ENCODE measurements around the gene SLC66A3. TPM values are rescaled to one million over a fixed set of nuclear protein-coding genes. Genes with fewer than 3 reads are reported as not detected.
"Not testable (repeated sequence)": the region's sequence is repeated elsewhere in the genome, so short reads cannot be mapped to it uniquely, and the experiment has no call there.

The SLC66A3 gene
- total and polyA plus RNA-seq, 2 experiments from 2014 or later, result 34.9 to 46.8 TPM

DNA sequence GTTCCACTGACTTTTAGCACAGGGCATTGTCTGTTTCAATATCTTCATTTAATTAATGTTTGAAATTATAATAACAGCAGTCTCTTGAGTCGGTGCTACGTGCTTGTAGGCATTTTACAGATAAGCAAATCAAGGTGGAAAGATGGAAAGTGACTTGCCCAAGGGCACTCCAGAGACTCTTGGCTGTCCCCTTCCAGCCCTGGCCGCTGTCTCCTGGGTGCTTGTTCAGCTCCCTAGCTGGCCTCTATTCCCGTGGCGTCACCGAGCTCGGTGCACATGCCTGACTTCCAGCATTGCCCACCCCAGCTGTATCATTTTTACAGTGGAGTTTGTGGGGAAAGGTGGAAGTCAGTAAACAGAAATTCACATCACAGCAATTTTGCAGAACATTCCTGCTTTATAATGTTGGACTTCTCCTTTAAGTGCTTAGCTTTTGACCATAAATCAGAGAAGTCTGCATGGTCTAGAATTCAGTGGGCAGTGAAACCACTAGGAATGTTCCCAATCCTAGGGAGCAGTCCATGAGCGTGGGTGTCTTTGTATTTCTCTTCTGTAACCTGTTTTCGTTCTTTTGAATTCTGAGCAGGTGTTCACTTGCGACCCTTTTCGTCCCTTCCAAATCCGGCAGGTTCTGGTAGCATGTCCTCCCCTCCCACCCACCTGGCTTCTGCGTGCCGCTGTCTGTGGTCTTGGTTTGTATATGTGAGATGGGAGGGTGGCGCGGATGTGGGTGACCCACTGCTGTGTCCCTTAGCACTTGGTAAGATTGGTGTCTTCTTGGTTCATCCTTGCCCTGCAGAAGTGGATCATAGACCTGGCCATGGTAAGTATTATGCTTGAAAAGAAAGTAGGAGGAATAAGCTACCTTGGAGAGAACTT lies 8.4 kb downstream of the SLC66A3 start:
- H2AFZ ChIP-seq, result no peak overlapping the region
- TF ChIP-seq EZH2 (IDR thresholded peaks at IDR 0.05; ENCODE audit: insufficient read depth, poor library complexity, severe bottlenecking) (no peak), EZH2phosphoT487 (IDR thresholded peaks at IDR 0.05; ENCODE audit: insufficient read depth, low read depth) (no peak)
- H4K20me1 ChIP-seq (ENCODE audit: insufficient read depth), result no peaks in the 10 kb centered on the region
- H3K4me1 ChIP-seq (ENCODE audit: insufficient read depth), result no peaks in the 10 kb centered on the region
- WGBS, 2 experiments (ENCODE audit: low coverage in 1 of 2, low lambda C conversion rate in 2 of 2, missing lambda C conversion rate in 2 of 2), result 94 to 96% methylated on average over 16 of the region's 16 CpGs
- no peaks in the 10 kb centered on the region for H3K36me3 ChIP-seq (ENCODE audit: low read depth)
- no peaks in the 10 kb centered on the region for H3K79me2 ChIP-seq (ENCODE audit: insufficient read depth)
- H3F3A ChIP-seq (ENCODE audit: insufficient read depth), result no peaks in the 10 kb centered on the region
- in situ Hi-C loops (cut with MboI), result no loop called here
- no peaks in the 10 kb centered on the region for H3K9me3 ChIP-seq (ENCODE audit: low read depth)
- H3K4me2 ChIP-seq (ENCODE audit: unreplicated experiment), result no peak overlapping the region
- H3K9ac ChIP-seq, result no peak overlapping the region
- no peak overlapping the region for H3K4me3 ChIP-seq
- DNase-seq, result no peak
- no peaks in the 10 kb centered on the region for H3K9me2 ChIP-seq (ENCODE audit: insufficient read depth)
- H3K27ac ChIP-seq, result no peak overlapping the region
- no peaks in the 10 kb centered on the region for H3K27me3 ChIP-seq (replicated peaks; ENCODE audit: insufficient read depth)

DNA sequence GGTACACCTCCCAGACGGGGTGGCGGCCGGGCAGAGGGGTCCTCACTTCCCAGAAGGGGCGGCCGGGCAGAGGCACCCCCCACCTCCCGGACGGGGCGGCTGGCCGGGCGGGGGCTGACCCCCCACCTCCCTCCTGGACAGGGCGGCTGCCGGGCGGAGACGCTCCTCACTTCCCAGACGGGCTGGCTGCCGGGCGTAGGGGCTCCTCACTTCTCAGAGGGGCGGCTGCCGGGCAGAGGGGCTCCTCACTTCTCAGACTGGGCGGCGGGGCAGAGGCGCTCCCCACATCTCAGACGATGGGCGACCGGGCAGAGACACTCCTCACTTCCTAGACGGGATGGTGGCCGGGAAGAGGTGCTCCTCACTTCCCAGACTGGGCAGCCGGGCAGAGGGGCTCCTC lies 9.8 kb downstream of the SLC66A3 start:
- H4K20me1 ChIP-seq (ENCODE audit: insufficient read depth); H3K27me3 ChIP-seq (replicated peaks; ENCODE audit: insufficient read depth); DNase-seq; H3F3A ChIP-seq (ENCODE audit: insufficient read depth); in situ Hi-C loops (cut with MboI); H3K9ac ChIP-seq; H3K36me3 ChIP-seq (ENCODE audit: low read depth); H3K4me2 ChIP-seq (ENCODE audit: unreplicated experiment); H3K9me3 ChIP-seq (ENCODE audit: low read depth); H3K27ac ChIP-seq; H3K9me2 ChIP-seq (ENCODE audit: insufficient read depth); H2AFZ ChIP-seq; H3K79me2 ChIP-seq (ENCODE audit: insufficient read depth); H3K4me1 ChIP-seq (ENCODE audit: insufficient read depth); H3K4me3 ChIP-seq: not testable (repeated sequence)
- 95% methylated on average over 28 of the region's 28 CpGs; no CpG with 5 or more reads in 1 of the 2 experiments for WGBS, 2 experiments (ENCODE audit: low coverage in 1 of 2, low lambda C conversion rate in 2 of 2, missing lambda C conversion rate in 2 of 2)

- 91 to 93% methylated on average over 10 of the region's 10 CpGs for WGBS, 2 experiments (ENCODE audit: low coverage in 1 of 2, low lambda C conversion rate in 2 of 2, missing lambda C conversion rate in 2 of 2)
- Histone ChIP-seq H3K4me1 (ENCODE audit: insufficient read depth) (no peaks in the 10 kb centered on the region), H4K20me1 (ENCODE audit: insufficient read depth) (no peaks in the 10 kb centered on the region), H3K79me2 (ENCODE audit: insufficient read depth) (no peaks in the 10 kb centered on the region), H3K9ac (no peak overlapping the region), H3K9me3 (ENCODE audit: low read depth) (no peaks in the 10 kb centered on the region), H3K27me3 (replicated peaks; ENCODE audit: insufficient read depth) (no peaks in the 10 kb centered on the region), H3K36me3 (ENCODE audit: low read depth) (no peaks in the 10 kb centered on the region), H3F3A (ENCODE audit: insufficient read depth) (no peaks in the 10 kb centered on the region), H3K27ac (no peak overlapping the region), H3K4me2 (ENCODE audit: unreplicated experiment) (no peak overlapping the region), H3K9me2 (ENCODE audit: insufficient read depth) (no peaks in the 10 kb centered on the region), H2AFZ (no peak overlapping the region), H3K4me3 (no peak overlapping the region)
- in situ Hi-C loops (cut with MboI), result no loop called here
- DNase-seq, result no peak
- TF ChIP-seq EZH2phosphoT487 (IDR thresholded peaks at IDR 0.05; ENCODE audit: insufficient read depth, low read depth) (no peak), EZH2 (IDR thresholded peaks at IDR 0.05; ENCODE audit: insufficient read depth, poor library complexity, severe bottlenecking) (no peak)
Measured at GRCh38 chr2:11166476-11166875, 11.2 kb downstream of the SLC66A3 start.

DNA sequence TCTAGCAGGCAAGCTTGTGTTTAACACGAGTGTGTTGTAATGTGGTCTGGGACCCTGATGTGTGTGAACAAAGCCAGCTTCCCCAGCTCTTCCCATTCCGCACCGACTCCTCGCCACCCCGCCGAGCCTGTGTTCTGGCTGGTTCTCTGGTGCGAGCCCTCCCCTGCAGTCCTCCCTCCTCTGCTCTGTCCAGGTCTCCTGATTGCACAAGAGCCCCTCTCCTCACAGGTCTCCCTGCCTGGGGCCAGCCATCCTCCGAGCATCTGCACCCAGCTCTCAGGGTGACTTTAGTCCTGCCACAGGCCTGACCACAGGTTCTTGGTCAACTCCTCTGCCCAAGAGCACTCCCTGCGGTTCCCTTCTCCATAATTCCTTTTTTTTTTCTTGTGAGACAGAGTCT lies 13.2 kb downstream of the SLC66A3 start:
- H2AFZ ChIP-seq, result no peak overlapping the region
- no peaks in the 10 kb centered on the region for H3K9me3 ChIP-seq (ENCODE audit: low read depth)
- no peaks in the 10 kb centered on the region for H3K27me3 ChIP-seq (replicated peaks; ENCODE audit: insufficient read depth)
- H4K20me1 ChIP-seq (ENCODE audit: insufficient read depth), result no peaks in the 10 kb centered on the region
- H3K79me2 ChIP-seq (ENCODE audit: insufficient read depth), result no peaks in the 10 kb centered on the region
- H3K9me2 ChIP-seq (ENCODE audit: insufficient read depth), result no peaks in the 10 kb centered on the region
- no peak overlapping the region for H3K9ac ChIP-seq
- H3K4me1 ChIP-seq (ENCODE audit: insufficient read depth), result no peaks in the 10 kb centered on the region
- in situ Hi-C loops (cut with MboI), result no loop called here
- H3F3A ChIP-seq (ENCODE audit: insufficient read depth), result no peaks in the 10 kb centered on the region
- DNase-seq, result no peak
- no peaks in the 10 kb centered on the region for H3K36me3 ChIP-seq (ENCODE audit: low read depth)
- TF ChIP-seq EZH2phosphoT487 (IDR thresholded peaks at IDR 0.05; ENCODE audit: insufficient read depth, low read depth) (no peak), EZH2 (IDR thresholded peaks at IDR 0.05; ENCODE audit: insufficient read depth, poor library complexity, severe bottlenecking) (no peak)
- H3K27ac ChIP-seq, result no peak overlapping the region
- no peak overlapping the region for H3K4me2 ChIP-seq (ENCODE audit: unreplicated experiment)
- H3K4me3 ChIP-seq, result no peak overlapping the region
- WGBS, 2 experiments (ENCODE audit: low coverage in 1 of 2, low lambda C conversion rate in 2 of 2, missing lambda C conversion rate in 2 of 2), result 67 to 82% methylated on average over 9 of the region's 9 CpGs

Data from GM23248 (cell line).